ENCODE results near the gene AIRE. TPM values are rescaled to one million over a fixed set of nuclear protein-coding genes. Genes with fewer than 3 reads are reported as not detected.

AIRE gene
- total and polyA plus RNA-seq, 2 experiments from 2014 or later: 0.45 TPM; not detected in 1

- Histone ChIP-seq H3K36me3 (no peaks in the 10 kb centered on the region), H3K9me3 (ENCODE audit: low read depth) (no peaks in the 10 kb centered on the region), H3K27me3 (no peaks in the 10 kb centered on the region), H3K4me3 (no peak overlapping the region), H3K4me1 (ENCODE audit: low read depth) (peaks cover 6% of the 10 kb centered on the region), H3K27ac (no peak overlapping the region)
- peak; percentile 81 for TF ChIP-seq CTCF (IDR thresholded peaks at IDR 0.05; ENCODE audit: low read depth, low read length)
- DNase-seq (ENCODE audit: low read depth in 1 of 2, low spot score in 1 of 2): peak; percentile 85 to 90
These were observed 12.0 kb downstream of the AIRE start for GRCh38 chr21:44297525-44298290.

GRCh38 chr21:44298301-44298700 is 12.6 kb downstream of the AIRE start:
- Histone ChIP-seq H3K4me3 (no peak overlapping the region), H3K36me3 (no peaks in the 10 kb centered on the region), H3K27me3 (no peaks in the 10 kb centered on the region), H3K9me3 (ENCODE audit: low read depth) (no peaks in the 10 kb centered on the region), H3K4me1 (ENCODE audit: low read depth) (peaks cover 6% of the 10 kb centered on the region), H3K27ac (no peak overlapping the region)
- TF ChIP-seq CTCF (IDR thresholded peaks at IDR 0.05; ENCODE audit: low read depth, low read length): peak; percentile 13
- no peak for DNase-seq (ENCODE audit: low read depth in 1 of 2, low spot score in 1 of 2)

- no peak for DNase-seq (ENCODE audit: low read depth in 1 of 2, low spot score in 1 of 2)
- peak overlapping the region; percentile 37 for H3K27ac ChIP-seq
- no peaks in the 10 kb centered on the region for H3K36me3 ChIP-seq
- peaks cover 11% of the 10 kb centered on the region for H3K4me1 ChIP-seq (ENCODE audit: low read depth)
- H3K4me3 ChIP-seq: peak overlapping the region; percentile 98
- H3K9me3 ChIP-seq (ENCODE audit: low read depth): no peaks in the 10 kb centered on the region
- H3K27me3 ChIP-seq: no peaks in the 10 kb centered on the region
- no peak for TF ChIP-seq CTCF (IDR thresholded peaks at IDR 0.05; ENCODE audit: low read depth, low read length)
These were observed 13.4 kb downstream of the AIRE start for GRCh38 chr21:44299085-44299457.

- no peak for TF ChIP-seq CTCF (IDR thresholded peaks at IDR 0.05; ENCODE audit: low read depth, low read length)
- Histone ChIP-seq H3K27ac (peak within 1 kb of the TSS; percentile 85), H3K4me1 (ENCODE audit: low read depth) (peaks cover 11% of the 10 kb centered on the region), H3K36me3 (no peaks in the 10 kb centered on the region), H3K9me3 (ENCODE audit: low read depth) (no peaks in the 10 kb centered on the region), H3K4me3 (peak within 1 kb of the TSS; percentile 98), H3K27me3 (no peaks in the 10 kb centered on the region)
- peak; percentile 62 to 81 for DNase-seq (ENCODE audit: low read depth in 1 of 2, low spot score in 1 of 2)
These were observed 14.0 kb downstream of the AIRE start, which contains the start of gene PFKL for GRCh38 chr21:44299458-44300261. Gene PFKL, plus strand, starts transcription at chr21:44300053. Its CDS starts 53 bp downstream, at chr21:44300106.

GRCh38 chr21:44300262-44300959 is 14.7 kb downstream of the AIRE start:
- Histone ChIP-seq H3K36me3 (no peaks in the 10 kb centered on the region), H3K4me1 (ENCODE audit: low read depth) (peaks cover 11% of the 10 kb centered on the region), H3K27me3 (no peaks in the 10 kb centered on the region), H3K27ac (peak overlapping the region; percentile 85), H3K4me3 (peak overlapping the region; percentile 98), H3K9me3 (ENCODE audit: low read depth) (no peaks in the 10 kb centered on the region)
- peak; percentile 55 to 71 for DNase-seq (ENCODE audit: low read depth in 1 of 2, low spot score in 1 of 2)
- no peak for TF ChIP-seq CTCF (IDR thresholded peaks at IDR 0.05; ENCODE audit: low read depth, low read length)

Measured in cardiac muscle cell (in vitro differentiated cells and primary cell).